GM13977 (cell line): ENCODE data around the gene SLC25A22.

ENCODE experiments used
- DNase-seq: peaks from one replicate; pipeline ENCODE4 v3.0.0; 2012; ENCODE audit warnings: low spot score
- CTCF ChIP-seq: IDR thresholded peaks from 2 replicates; pipeline ENCODE4 v1.5.1; 2012; ENCODE audit warnings: mild to moderate bottlenecking, control low read depth; ENCODE audit not compliant: insufficient read depth; ENCODE audit errors: extremely low read depth, missing control alignments
- in situ Hi-C: fragments of 300-500 bp; cut with MboI; formaldehyde crosslinking; loops from one replicate; pipeline ENCODE4 v1.12.0; 2022; ENCODE audit warnings: low sequenced_read_pairs, low pct_unique_long_range_greater_than_20kb, mixed read lengths, inconsistent platforms; ENCODE audit not compliant: unreplicated experiment

The SLC25A22 gene

GRCh38 chr11:788953-789940, 8.8 kb downstream of the SLC25A22 start:
- in situ Hi-C loops, result no loop called here
- DNase-seq, result no peak
- no peak for TF ChIP-seq CTCF

- in situ Hi-C loops, result no loop called here
- DNase-seq, result no peak
- TF ChIP-seq CTCF, result no peak
Observed at GRCh38 chr11:788009-788640, 10.0 kb downstream of the SLC25A22 start.

- no peak for TF ChIP-seq CTCF
- no peak for DNase-seq
- in situ Hi-C loops, result no loop called here
Observed at GRCh38 chr11:787084-787675, 10.9 kb downstream of the SLC25A22 start.

- TF ChIP-seq CTCF, result no peak
- in situ Hi-C loops, result no loop called here
- DNase-seq, result no peak
Observed at GRCh38 chr11:786235-787083, 11.6 kb downstream of the SLC25A22 start.

- in situ Hi-C loops, result no loop called here
- no peak for DNase-seq
- no peak for TF ChIP-seq CTCF
Observed at GRCh38 chr11:783581-784015, 14.5 kb downstream of the SLC25A22 start.
